ENCODE results near the gene HM13.

DNA sequence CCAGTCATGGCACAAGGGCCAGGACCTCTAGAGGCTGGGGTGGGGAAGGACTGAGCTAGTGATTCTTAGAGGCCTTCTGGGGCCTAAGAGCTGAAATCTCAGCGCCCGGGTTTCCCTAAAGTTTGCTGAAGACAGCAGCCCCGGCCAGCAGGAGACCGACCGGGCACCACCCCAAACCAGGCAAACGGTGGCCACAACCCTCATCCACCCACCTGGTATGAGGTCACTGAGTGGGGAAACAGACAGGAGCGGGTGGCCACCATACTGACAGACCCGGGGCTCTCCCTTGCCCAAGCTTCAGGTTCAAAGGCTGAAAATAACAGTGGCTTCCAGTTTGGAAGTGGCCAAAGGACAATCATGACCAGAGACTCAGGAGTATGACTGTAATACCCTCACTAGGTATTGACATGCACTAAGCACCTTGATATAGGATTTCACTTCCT lies 55.8 kb downstream of the HM13 start:
- no peak for TF ChIP-seq MYBL2 (CRISPR knock-in tag; IDR thresholded peaks at IDR 0.05)
- TF ChIP-seq, protein P1, sequence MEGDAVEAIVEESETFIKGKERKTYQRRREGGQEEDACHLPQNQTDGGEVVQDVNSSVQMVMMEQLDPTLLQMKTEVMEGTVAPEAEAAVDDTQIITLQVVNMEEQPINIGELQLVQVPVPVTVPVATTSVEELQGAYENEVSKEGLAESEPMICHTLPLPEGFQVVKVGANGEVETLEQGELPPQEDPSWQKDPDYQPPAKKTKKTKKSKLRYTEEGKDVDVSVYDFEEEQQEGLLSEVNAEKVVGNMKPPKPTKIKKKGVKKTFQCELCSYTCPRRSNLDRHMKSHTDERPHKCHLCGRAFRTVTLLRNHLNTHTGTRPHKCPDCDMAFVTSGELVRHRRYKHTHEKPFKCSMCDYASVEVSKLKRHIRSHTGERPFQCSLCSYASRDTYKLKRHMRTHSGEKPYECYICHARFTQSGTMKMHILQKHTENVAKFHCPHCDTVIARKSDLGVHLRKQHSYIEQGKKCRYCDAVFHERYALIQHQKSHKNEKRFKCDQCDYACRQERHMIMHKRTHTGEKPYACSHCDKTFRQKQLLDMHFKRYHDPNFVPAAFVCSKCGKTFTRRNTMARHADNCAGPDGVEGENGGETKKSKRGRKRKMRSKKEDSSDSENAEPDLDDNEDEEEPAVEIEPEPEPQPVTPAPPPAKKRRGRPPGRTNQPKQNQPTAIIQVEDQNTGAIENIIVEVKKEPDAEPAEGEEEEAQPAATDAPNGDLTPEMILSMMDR (IDR thresholded peaks at IDR 0.05): no peak
- no peak for TF ChIP-seq NR1H2 (CRISPR knock-in tag; IDR thresholded peaks at IDR 0.05)
- TF ChIP-seq ZBTB21 (CRISPR knock-in tag; IDR thresholded peaks at IDR 0.05; ENCODE audit: borderline replicate concordance): no peak
- TF ChIP-seq CREB1 (CRISPR knock-in tag; IDR thresholded peaks at IDR 0.05): no peak
- no peak for TF ChIP-seq NFATC4 (CRISPR knock-in tag; IDR thresholded peaks at IDR 0.05)
- no peak for TF ChIP-seq NR2C2 (CRISPR knock-in tag; IDR thresholded peaks at IDR 0.05)
- no peak for TF ChIP-seq ELF4 (CRISPR knock-in tag; IDR thresholded peaks at IDR 0.05; ENCODE audit: low read depth)

Measured in WTC11 (cell line).